Measurements from ENCODE around the gene ERP29.

DNA sequence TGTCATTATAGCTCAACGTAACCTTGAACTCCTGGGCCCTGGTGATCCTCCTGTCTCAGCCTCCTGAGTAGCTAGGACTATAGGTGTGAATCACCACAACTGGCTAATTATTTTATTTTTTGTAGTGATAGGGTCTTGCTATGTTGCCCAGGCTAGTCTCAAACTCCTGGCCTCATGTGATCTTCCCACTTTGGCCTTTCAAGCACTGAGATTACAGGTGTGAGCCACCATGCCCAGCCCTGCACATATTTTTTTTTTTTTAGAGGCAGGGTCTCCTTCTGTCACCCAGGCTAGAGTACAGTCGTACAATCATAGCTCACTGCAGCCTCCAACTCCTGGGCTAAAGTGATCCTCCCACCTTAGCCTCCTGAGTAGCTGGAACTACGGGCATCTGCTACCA lies 9.2 kb upstream of the ERP29 start:
- TF ChIP-seq, protein P1, sequence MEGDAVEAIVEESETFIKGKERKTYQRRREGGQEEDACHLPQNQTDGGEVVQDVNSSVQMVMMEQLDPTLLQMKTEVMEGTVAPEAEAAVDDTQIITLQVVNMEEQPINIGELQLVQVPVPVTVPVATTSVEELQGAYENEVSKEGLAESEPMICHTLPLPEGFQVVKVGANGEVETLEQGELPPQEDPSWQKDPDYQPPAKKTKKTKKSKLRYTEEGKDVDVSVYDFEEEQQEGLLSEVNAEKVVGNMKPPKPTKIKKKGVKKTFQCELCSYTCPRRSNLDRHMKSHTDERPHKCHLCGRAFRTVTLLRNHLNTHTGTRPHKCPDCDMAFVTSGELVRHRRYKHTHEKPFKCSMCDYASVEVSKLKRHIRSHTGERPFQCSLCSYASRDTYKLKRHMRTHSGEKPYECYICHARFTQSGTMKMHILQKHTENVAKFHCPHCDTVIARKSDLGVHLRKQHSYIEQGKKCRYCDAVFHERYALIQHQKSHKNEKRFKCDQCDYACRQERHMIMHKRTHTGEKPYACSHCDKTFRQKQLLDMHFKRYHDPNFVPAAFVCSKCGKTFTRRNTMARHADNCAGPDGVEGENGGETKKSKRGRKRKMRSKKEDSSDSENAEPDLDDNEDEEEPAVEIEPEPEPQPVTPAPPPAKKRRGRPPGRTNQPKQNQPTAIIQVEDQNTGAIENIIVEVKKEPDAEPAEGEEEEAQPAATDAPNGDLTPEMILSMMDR (IDR thresholded peaks at IDR 0.05), result no peak
- TF ChIP-seq POLR2A (IDR thresholded peaks at IDR 0.05), result no peak
